Liver (tissue), 9 donors: Measurements from ENCODE around the gene SPINT3. TPM values are rescaled to one million over a fixed set of nuclear protein-coding genes. Genes with fewer than 3 reads are reported as not detected.

Experiments
- DNase-seq: peaks from one replicate; pipeline ENCODE4 v3.0.0-alpha.2; 2017; ENCODE audit warnings: low spot score
- H3K27ac ChIP-seq, 2 donors: one replicate each; pipeline ENCODE4 v1.7.0; 2013; ENCODE audit warnings: inconsistent platforms in 2 of 2, low read length in 2 of 2, control low read depth in 1 of 2, low read depth in 1 of 2, mild to moderate bottlenecking in 1 of 2
- H3K27me3 ChIP-seq, 4 donors: one replicate each; pipeline versions ENCODE4 v1.6.1 to v1.7.0; 2013; ENCODE audit warnings: low read length in 3 of 4, inconsistent platforms in 1 of 4, mild to moderate bottlenecking in 1 of 4, moderate library complexity in 1 of 4; ENCODE audit not compliant: control insufficient read depth in 4 of 4, insufficient read depth in 4 of 4
- H3K36me3 ChIP-seq, 4 donors: one replicate each; pipeline versions ENCODE4 v1.6.1 to v1.7.0; 2013; ENCODE audit warnings: low read length in 3 of 4, mild to moderate bottlenecking in 3 of 4, low read depth in 1 of 4, moderate library complexity in 1 of 4; ENCODE audit not compliant: control insufficient read depth in 4 of 4, insufficient read depth in 3 of 4
- H3K4me1 ChIP-seq, 4 donors: one replicate each; pipeline versions ENCODE4 v1.6.1 to v1.7.0; 2013; ENCODE audit warnings: low read length in 3 of 4, mild to moderate bottlenecking in 3 of 4, moderate library complexity in 1 of 4; ENCODE audit not compliant: control insufficient read depth in 4 of 4, insufficient read depth in 4 of 4
- H3K4me3 ChIP-seq, 3 donors: one replicate each; pipeline versions ENCODE4 v1.6.1 to v1.7.0; 2013; ENCODE audit warnings: low read length in 3 of 3, control low read depth in 1 of 3, low read depth in 1 of 3, mild to moderate bottlenecking in 1 of 3
- H3K9ac ChIP-seq, 2 donors: one replicate each; pipeline ENCODE4 v1.7.0; 2013; ENCODE audit warnings: low read length in 2 of 2, mild to moderate bottlenecking in 2 of 2, moderate library complexity in 2 of 2, control low read depth in 1 of 2, low read depth in 1 of 2
- H3K9me3 ChIP-seq, 4 donors: one replicate each; pipeline versions ENCODE4 v1.6.1 to v1.7.0; 2013; ENCODE audit warnings: low read length in 3 of 4; ENCODE audit not compliant: control insufficient read depth in 4 of 4
- EGR1 ChIP-seq, 2 donors: IDR thresholded peaks; 2 replicates each; pipeline ENCODE4 v1.6.1; 2016 to 2018; ENCODE audit warnings: antibody characterized with exemption in 2 of 2, low read depth in 2 of 2
- FOXA1 ChIP-seq: IDR thresholded peaks from 2 replicates; pipeline ENCODE4 v1.6.1; 2016; ENCODE audit warnings: antibody characterized with exemption
- FOXA2 ChIP-seq: IDR thresholded peaks from 2 replicates; pipeline ENCODE4 v1.6.1; 2016; ENCODE audit warnings: antibody characterized with exemption
- GABPA ChIP-seq, 2 donors: IDR thresholded peaks in 1 of 2; conservative IDR thresholded peaks in 1 of 2; 2 replicates each; pipeline ENCODE4 v1.6.1; 2016; ENCODE audit warnings: antibody characterized with exemption in 2 of 2, mild to moderate bottlenecking in 1 of 2, moderate library complexity in 1 of 2
- HNF4A ChIP-seq, 2 donors: conservative IDR thresholded peaks; 2 replicates each; pipeline ENCODE4 v1.6.1; 2016; ENCODE audit warnings: antibody characterized with exemption in 2 of 2, mild to moderate bottlenecking in 2 of 2
- HNF4G ChIP-seq: IDR thresholded peaks from 2 replicates; pipeline ENCODE4 v1.6.1; 2016; ENCODE audit warnings: antibody characterized with exemption
- JUND ChIP-seq, 2 donors: IDR thresholded peaks; 2 replicates each; pipeline ENCODE4 v1.6.1; 2016; ENCODE audit warnings: antibody characterized with exemption in 2 of 2
- NR2F2 ChIP-seq: IDR thresholded peaks from 2 replicates; pipeline ENCODE4 v1.6.1; 2016; ENCODE audit warnings: antibody characterized with exemption
- RAD21 ChIP-seq, 2 donors: IDR thresholded peaks; 2 replicates each; pipeline ENCODE4 v1.6.1; 2016; ENCODE audit warnings: antibody characterized with exemption in 2 of 2, mild to moderate bottlenecking in 2 of 2
- RXRA ChIP-seq, 2 donors: IDR thresholded peaks; 2 replicates each; pipeline ENCODE4 v1.6.1; 2017 to 2018; ENCODE audit warnings: antibody characterized with exemption in 2 of 2, mild to moderate bottlenecking in 1 of 2
- SP1 ChIP-seq: IDR thresholded peaks from 2 replicates; pipeline ENCODE4 v1.6.1; 2018; ENCODE audit warnings: antibody characterized with exemption, mild to moderate bottlenecking
- TAF1 ChIP-seq: conservative IDR thresholded peaks from 2 replicates; pipeline ENCODE4 v1.6.1; 2016; ENCODE audit warnings: antibody characterized with exemption, mild to moderate bottlenecking
- YY1 ChIP-seq: IDR thresholded peaks from 2 replicates; pipeline ENCODE4 v1.6.1; 2016; ENCODE audit warnings: antibody characterized with exemption, mild to moderate bottlenecking
- WGBS: extraction: QIAGEN DNeasy Blood & Tissue Kit; methylation state at CpG from one replicate; pipeline ENCODE4 v1.1.7; 2013; 5-methylcytosine and 5-hydroxymethylcytosine counted together
- polyA plus RNA-seq, 2 donors: library from polyadenylated mRNA; stranded (reverse) in 1 of 2; unstranded in 1 of 2; fragments of 200-250 nt in 1 of 2; fragments of >200 nt in 1 of 2; fragmentation: Nextera tagmentation in 1 of 2; extraction: Ambion mirVana in 1 of 2; gene quantifications; one replicate each; pipeline versions ENCODE4 v1.2.1 to v1.2.3, GENCODE V29; 2013 to 2015
- total RNA-seq, 2 donors: library from RNA; depleted of rRNA; stranded (reverse); fragments of >200 nt; gene quantifications; one replicate each; pipeline ENCODE4 v1.2.3, GENCODE V29; 2014
- TF ChIP-seq, protein P1 (sequence below): IDR thresholded peaks from 2 replicates; pipeline ENCODE4 v1.6.1; 2016; ENCODE audit warnings: antibody characterized with exemption, mild to moderate bottlenecking
- TF ChIP-seq, protein P2 (sequence below): IDR thresholded peaks from 2 replicates; pipeline ENCODE4 v1.6.1; 2016; ENCODE audit warnings: antibody characterized with exemption
- TF ChIP-seq, protein P3 (sequence below): IDR thresholded peaks from 2 replicates; pipeline ENCODE4 v1.6.1; 2016; ENCODE audit warnings: antibody characterized with exemption
- TF ChIP-seq, protein P4 (sequence below): IDR thresholded peaks from 2 replicates; pipeline ENCODE4 v1.6.1; 2016; ENCODE audit warnings: antibody characterized with exemption
- TF ChIP-seq, protein P5 (sequence below): fragments of 150-350 bp; IDR thresholded peaks from 2 replicates; pipeline ENCODE4 v1.5.1; 2017; ENCODE audit warnings: improper control_type of control experiment, low read depth, low read length; ENCODE audit not compliant: missing input control
- donor health status: healthy.
- donor health status: healthy.
- donor health status: healthy.
- donor health status: healthy.
- donor health status: healthy.

The SPINT3 gene
- total and polyA plus RNA-seq, 4 donors, result not detected

DNA sequence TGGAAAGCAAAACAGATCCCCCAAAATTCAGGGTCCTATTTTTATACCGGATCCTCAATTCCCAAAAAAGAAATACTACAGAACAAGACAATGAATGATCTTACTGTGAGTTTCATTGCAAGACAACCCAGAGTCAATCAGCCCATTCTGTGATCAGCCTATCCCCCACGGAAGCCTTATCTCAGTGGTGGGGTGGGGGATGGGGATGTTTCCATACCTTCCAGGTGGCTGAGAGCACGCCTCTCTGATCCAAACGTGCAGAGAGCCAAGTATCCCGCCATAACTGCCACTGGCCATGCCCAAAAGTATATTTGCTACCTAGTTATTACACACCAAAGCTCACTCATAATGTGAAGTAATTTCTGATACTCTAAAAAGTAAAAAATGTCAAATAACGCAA is 30.7 kb downstream of the SPINT3 start:
- no peak for DNase-seq
- TF ChIP-seq, protein P1, sequence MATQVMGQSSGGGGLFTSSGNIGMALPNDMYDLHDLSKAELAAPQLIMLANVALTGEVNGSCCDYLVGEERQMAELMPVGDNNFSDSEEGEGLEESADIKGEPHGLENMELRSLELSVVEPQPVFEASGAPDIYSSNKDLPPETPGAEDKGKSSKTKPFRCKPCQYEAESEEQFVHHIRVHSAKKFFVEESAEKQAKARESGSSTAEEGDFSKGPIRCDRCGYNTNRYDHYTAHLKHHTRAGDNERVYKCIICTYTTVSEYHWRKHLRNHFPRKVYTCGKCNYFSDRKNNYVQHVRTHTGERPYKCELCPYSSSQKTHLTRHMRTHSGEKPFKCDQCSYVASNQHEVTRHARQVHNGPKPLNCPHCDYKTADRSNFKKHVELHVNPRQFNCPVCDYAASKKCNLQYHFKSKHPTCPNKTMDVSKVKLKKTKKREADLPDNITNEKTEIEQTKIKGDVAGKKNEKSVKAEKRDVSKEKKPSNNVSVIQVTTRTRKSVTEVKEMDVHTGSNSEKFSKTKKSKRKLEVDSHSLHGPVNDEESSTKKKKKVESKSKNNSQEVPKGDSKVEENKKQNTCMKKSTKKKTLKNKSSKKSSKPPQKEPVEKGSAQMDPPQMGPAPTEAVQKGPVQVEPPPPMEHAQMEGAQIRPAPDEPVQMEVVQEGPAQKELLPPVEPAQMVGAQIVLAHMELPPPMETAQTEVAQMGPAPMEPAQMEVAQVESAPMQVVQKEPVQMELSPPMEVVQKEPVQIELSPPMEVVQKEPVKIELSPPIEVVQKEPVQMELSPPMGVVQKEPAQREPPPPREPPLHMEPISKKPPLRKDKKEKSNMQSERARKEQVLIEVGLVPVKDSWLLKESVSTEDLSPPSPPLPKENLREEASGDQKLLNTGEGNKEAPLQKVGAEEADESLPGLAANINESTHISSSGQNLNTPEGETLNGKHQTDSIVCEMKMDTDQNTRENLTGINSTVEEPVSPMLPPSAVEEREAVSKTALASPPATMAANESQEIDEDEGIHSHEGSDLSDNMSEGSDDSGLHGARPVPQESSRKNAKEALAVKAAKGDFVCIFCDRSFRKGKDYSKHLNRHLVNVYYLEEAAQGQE, result no peak
- TF ChIP-seq TAF1 (no peak), RXRA (IDR thresholded peaks at IDR 0.05) (no peak), YY1 (no peak), EGR1 (IDR thresholded peaks at IDR 0.05; ENCODE audit: low read depth in 2 of 2) (no peak)
- peaks cover 0 to 4% (median 2%) of the 10 kb centered on the region in 4 donors for H3K4me1 ChIP-seq
- H3K27me3 ChIP-seq, result peaks cover 0 to 3% (median 0%) of the 10 kb centered on the region in 4 donors
- no peak overlapping the region for H3K4me3 ChIP-seq
- no peaks in the 10 kb centered on the region for H3K9me3 ChIP-seq
- H3K27ac ChIP-seq, result no peak overlapping the region
- WGBS, result 50% methylated on average over 6 of the region's 6 CpGs
- no peaks in the 10 kb centered on the region for H3K36me3 ChIP-seq
- no peak overlapping the region for H3K9ac ChIP-seq

DNA sequence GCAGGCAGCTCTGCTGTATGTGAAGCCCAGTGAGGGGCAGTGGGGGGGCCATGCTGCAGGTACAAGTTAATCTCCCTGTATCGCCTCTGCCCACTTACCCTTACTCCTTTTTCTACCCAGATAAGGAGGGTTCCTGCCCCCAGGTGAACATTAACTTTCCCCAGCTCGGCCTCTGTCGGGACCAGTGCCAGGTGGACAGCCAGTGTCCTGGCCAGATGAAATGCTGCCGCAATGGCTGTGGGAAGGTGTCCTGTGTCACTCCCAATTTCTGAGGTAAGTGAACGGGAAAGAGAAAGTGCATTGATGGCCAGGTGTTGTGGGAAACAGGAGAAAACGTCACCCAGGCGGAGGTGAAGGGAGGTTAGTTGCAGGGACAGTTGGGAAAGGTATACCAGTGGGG is 35.6 kb downstream of the SPINT3 start:
- Histone ChIP-seq H3K9me3 (no peaks in the 10 kb centered on the region), H3K36me3 (no peaks in the 10 kb centered on the region), H3K27ac (no peak overlapping the region), H3K9ac (no peak overlapping the region), H3K27me3 (peaks cover 0 to 5% (median 0%) of the 10 kb centered on the region in 4 donors), H3K4me3 (no peak overlapping the region), H3K4me1 (peaks cover 0 to 7% (median 3%) of the 10 kb centered on the region in 4 donors)
- DNase-seq, result no peak
- 48% methylated on average over 7 of the region's 7 CpGs for WGBS
- TF ChIP-seq FOXA1 (no peak), NR2F2 (no peak), HNF4A (conservative IDR thresholded peaks at IDR 0.05) (no peak), YY1 (no peak), HNF4G (no peak), EGR1 (IDR thresholded peaks at IDR 0.05; ENCODE audit: low read depth in 2 of 2) (no peak), FOXA2 (no peak), GABPA (IDR thresholded peaks at IDR 0.05 in 1 of 2, conservative IDR thresholded peaks at IDR 0.05 in 1 of 2) (no peak), RXRA (IDR thresholded peaks at IDR 0.05) (no peak), JUND (IDR thresholded peaks at IDR 0.05) (no peak), SP1 (no peak), TAF1 (no peak), RAD21 (IDR thresholded peaks at IDR 0.05) (no peak)
- TF ChIP-seq, protein P2, sequence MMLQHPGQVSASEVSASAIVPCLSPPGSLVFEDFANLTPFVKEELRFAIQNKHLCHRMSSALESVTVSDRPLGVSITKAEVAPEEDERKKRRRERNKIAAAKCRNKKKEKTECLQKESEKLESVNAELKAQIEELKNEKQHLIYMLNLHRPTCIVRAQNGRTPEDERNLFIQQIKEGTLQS, result no peak
- TF ChIP-seq, protein P1, result no peak
- TF ChIP-seq, protein P3, sequence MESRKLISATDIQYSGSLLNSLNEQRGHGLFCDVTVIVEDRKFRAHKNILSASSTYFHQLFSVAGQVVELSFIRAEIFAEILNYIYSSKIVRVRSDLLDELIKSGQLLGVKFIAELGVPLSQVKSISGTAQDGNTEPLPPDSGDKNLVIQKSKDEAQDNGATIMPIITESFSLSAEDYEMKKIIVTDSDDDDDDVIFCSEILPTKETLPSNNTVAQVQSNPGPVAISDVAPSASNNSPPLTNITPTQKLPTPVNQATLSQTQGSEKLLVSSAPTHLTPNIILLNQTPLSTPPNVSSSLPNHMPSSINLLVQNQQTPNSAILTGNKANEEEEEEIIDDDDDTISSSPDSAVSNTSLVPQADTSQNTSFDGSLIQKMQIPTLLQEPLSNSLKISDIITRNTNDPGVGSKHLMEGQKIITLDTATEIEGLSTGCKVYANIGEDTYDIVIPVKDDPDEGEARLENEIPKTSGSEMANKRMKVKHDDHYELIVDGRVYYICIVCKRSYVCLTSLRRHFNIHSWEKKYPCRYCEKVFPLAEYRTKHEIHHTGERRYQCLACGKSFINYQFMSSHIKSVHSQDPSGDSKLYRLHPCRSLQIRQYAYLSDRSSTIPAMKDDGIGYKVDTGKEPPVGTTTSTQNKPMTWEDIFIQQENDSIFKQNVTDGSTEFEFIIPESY, result no peak
- TF ChIP-seq, protein P4, sequence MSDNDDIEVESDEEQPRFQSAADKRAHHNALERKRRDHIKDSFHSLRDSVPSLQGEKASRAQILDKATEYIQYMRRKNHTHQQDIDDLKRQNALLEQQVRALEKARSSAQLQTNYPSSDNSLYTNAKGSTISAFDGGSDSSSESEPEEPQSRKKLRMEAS, result no peak
- TF ChIP-seq, protein P5, sequence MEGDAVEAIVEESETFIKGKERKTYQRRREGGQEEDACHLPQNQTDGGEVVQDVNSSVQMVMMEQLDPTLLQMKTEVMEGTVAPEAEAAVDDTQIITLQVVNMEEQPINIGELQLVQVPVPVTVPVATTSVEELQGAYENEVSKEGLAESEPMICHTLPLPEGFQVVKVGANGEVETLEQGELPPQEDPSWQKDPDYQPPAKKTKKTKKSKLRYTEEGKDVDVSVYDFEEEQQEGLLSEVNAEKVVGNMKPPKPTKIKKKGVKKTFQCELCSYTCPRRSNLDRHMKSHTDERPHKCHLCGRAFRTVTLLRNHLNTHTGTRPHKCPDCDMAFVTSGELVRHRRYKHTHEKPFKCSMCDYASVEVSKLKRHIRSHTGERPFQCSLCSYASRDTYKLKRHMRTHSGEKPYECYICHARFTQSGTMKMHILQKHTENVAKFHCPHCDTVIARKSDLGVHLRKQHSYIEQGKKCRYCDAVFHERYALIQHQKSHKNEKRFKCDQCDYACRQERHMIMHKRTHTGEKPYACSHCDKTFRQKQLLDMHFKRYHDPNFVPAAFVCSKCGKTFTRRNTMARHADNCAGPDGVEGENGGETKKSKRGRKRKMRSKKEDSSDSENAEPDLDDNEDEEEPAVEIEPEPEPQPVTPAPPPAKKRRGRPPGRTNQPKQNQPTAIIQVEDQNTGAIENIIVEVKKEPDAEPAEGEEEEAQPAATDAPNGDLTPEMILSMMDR, result no peak
